HG03342 (cell line): Measurements from ENCODE around the gene ANK3.
"Not testable (repeated sequence)": the region's sequence is repeated elsewhere in the genome, so short reads cannot be mapped to it uniquely, and the experiment has no call there.

Experiments
- ATAC-seq: cut with Tn5 transposase; IDR thresholded peaks from one replicate; pipeline ENCODE4 v1.9.1; 2021; ENCODE audit warnings: mild to moderate bottlenecking, moderate library complexity; ENCODE audit not compliant: unreplicated experiment

The ANK3 gene

DNA sequence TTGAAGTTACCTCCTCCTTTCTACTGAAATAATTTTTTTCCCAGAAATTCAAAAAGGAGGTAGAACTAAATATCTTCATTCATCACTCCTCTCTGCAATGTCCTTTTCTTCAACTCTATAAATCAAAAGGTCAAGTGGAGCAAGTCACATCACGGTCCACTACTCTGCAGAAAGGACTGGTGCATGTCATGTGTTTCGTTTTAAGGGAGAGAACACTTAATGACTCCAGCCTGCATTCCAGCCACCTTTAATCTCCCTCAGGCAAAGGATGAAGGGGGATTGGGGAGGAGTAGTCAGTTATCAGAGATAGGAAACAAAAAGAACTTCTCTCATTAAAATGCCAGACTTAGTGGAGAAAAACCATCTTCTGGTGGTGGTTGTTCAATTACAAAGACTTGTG, 78.9 kb downstream of the ANK3 start:
- no peak for ATAC-seq

DNA sequence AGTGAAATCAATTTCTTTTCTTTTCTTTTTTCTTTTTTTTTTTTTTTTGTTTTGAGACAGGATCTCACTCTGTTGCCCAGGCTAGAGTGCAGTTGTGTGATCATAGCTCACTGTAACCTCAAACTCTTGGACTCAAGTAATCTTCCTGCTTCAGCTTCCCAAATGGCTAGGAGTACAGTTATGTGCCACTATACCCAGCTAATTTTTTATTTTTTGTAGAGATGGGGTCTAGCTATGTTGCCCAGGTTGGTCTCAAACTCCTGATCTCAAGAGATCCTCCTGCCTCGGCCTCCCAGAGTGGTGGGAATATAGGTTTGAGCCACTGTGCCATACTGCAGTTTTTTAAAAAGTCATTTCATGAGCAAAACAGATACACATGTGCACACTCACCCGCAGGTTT, 79.8 kb downstream of the ANK3 start:
- ATAC-seq, result no peak

DNA sequence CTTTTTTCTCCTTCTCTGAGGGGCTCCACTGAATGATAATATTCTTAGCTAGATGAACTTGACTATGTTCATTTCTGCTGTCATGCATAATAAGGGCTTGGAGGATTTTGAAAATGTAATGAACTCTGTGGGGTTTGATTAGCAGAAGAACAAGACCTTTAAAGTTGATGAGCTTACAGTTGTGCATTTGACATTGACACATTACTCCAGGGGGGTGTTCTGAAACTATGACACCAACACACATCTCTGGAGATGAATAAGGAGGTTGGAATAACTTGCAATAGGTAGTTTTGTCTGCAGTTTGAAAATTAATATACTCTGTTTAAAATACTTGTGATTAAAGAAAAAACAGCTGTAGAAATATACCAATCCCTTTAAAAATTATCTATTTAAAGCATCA, 80.3 kb downstream of the ANK3 start:
- no peak for ATAC-seq

DNA sequence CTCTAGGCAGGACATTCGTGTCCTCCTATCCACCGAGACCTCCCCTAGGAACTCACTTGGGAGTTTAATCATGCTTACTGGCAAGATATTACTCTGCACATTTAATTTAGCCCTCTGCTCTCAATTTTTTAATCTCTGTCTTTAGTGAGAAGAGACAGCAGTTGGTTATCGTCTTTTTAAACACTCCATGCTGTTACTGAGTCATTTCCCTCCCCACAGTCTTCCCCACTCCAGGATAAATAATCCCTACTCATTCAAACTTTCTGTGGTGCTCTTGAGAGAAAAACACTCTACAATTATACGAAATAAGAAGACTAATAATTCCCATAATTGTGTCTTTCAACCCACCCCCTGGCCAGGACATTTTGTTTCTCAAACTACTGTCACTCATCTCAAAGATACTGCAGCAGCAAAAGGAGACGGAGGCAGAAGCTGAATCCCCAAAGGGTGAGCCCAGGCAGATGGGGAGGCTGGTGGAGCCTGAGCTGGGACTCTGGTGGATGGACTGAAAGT, 84.2 kb downstream of the ANK3 start:
- no peak for ATAC-seq

DNA sequence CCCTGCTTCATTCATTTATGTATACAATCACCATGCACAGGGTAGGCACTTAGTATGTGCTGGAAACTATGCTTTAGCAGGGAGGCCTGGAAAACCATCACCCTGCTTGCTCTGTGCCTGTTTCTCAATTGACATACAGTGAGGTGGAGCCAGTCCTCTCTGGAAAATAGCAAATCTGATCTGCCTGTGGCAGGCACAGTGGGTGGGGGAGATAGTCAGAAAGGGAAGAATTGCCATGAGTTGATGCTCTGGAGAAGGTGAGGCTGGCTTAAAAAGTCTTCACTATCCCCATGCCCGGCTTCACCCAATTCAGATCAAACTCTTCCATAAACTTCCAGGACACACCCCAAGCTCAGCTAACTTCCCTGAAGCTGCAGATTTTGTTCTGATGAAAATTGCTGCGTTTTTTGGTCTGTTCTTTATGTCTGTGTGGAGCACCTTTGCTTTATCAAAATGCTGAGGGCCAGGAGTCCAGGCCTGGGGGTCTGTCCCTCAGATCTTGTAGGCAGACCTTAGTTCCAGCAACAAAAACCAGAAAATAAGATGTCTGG, 84.8 kb downstream of the ANK3 start:
- no peak for ATAC-seq

DNA sequence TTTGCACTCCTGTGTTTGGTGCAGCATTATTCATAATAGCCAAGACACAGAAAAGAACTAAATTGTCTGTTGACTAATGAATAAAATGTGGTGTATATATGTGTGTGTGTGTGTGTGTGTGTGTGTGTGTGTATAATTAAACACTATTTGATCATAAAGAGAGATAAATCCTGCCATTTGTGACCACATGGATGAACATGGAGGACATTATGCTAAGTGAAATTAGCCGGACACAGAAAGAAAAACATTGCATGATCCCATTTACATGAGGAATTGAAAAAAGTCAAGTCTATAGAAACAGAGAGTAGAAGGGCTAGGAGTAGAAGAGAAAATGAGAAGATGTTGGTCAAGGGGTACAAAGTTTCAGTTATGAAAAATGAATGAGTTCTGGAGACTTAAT, 85.9 kb downstream of the ANK3 start:
- ATAC-seq, result no peak

DNA sequence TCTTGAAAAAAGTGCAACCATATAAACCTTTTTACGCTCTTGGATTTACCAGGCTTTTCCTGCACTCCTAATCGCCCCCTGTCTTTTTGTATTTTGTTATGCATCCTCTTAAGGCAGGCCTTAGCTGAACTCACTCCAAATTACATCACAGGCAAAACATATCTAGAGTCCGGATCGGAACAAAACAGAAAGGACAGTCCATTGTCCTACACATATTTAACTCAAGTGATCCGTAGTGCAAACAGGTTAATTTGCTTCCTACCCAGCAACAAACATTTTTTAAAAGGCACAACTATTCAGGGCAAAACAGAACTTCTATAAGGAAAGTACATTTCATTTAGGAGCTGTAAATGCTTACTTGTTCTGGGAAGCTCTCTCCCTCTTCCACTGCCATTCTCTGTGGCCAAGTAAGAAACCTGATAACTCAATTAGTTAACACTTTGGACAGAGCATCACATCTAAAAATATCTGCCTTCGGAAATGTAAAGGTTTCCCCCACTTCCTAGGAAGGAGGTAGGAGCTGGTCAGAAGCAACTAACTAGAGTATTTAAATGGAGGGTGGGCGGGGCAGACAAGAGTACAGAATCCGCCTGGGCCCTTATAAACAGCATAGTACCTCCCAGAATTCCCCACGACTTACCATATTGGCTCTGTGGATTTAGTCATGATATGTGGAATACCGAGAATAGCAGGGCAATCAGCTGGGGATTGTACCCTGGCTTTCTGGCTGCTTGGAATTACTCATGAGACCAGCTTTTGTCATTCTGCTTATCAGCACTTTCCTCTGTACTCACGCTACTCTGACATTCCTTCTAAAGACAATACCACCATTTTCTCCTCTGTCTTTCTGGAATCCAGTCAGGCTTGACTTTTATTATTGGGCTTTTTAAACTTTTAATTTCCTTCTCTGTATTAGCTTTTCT, 89.5 kb downstream of the ANK3 start:
- no peak for ATAC-seq

DNA sequence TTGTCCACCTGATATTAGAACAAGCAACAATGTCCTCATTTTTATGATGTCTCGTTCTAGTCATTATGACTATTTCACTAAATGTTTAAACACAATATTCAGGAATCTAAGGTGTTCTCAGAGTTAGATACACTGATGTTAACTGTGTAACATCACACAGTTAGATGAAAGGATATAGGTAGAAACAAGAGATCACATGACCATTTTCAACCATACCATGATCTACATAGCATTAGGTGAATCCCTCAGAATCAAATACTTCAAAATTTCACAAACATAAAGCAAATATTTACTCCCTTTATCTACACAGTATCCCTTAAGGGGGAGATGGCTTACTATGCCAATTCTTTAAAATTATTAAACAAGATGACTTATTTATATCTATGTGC, 90.3 kb downstream of the ANK3 start:
- no peak for ATAC-seq

DNA sequence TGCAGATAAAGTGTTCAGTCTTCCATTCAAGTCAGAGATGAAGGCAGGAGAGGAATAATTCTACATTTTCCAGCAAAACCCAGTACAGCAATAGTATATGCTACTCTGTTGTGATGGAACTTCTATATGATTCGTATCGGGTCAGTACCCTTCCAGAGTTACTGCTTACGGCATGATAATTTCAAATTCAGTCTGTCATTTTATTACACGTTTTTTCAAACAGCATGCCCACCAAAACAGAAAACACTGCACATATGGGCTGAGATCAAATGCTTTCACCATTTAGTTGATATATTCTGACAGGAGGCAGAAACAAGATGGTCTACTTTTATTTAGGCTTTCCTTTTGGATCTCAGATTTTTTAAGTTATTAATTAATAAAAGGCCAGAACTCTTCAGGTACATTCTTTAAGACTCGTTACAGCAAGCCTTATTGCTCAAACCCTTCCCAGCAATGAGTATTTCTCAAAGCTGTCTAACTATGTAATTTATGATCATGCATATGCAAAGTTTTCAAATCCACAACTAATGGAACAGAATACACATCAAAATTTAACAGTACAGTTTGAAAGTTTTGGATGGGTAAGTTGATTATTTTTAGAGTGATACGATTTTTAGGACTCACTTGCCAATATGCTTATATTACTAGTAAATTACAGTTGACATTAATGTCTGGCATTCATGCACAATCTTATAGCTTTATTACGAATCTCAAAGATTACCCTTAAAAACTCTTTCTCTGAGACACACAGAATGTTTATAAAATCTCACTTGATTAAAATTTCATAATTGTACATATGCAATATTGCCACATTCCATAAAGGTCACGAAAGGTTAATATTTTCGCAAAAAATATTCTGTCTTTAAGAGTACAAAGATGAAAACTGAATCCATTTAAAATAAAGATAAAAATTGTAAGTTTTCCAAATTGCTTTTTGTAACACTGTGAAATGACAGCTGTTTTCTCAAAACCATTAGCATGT, 91.0 kb downstream of the ANK3 start:
- no peak for ATAC-seq

DNA sequence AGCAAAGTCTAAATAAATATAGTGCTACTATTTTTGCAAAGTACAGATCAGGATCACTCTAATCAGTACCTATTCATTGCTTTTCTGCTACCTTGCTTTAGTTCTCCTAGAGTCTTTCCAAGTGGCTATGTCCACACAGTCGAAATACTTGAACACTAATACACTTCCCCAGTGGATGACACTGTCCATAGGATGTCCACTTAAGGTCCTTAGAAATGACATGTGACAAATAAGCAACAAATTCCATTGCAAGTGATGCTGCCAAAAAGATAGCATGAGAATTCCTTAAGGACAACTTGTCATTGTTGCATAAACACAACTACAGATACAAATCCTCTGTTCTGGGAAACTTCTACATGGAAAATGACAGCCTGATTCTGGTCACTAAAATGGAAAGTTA, 93.6 kb downstream of the ANK3 start:
- ATAC-seq, result no peak

DNA sequence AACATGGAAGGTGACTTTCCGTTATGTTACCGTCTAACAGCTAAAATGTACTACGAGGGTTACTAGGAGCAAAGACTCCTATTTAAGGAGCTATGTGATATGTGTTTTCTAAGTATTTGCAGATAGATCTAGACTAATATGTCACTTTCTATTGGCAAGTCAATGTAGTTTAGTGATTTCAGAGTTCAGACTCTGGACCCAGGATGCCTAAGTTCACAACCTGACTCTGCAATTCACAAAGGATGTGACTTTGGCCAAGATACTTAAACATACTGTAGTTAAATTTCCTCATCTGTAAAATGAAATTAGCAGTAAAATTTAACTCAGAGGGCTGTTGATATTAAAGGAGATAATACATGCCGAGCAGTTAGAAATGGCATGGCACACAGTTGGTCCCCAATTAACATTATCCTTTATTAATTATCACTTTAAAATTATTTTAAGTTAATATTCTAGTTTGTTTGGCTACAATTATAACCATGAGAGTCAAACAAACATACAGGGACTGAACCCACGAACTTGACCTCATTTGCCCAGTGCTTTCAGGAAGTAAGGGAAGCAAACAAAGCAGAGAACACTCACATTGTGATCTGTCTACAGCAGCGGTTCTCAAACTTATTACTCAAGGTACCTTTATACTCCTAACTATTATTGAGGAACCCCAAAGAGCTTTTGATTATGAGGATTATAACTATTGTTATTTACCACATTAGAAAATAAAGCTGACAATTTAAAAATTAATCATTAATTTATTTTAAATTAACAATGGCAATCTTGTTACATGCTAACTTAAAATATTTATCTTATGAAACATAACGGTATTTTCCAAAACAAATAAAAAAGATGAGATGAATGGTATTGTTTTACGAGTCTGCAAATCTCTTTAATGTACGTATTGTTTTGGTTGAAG, 94.4 kb downstream of the ANK3 start:
- no peak for ATAC-seq

DNA sequence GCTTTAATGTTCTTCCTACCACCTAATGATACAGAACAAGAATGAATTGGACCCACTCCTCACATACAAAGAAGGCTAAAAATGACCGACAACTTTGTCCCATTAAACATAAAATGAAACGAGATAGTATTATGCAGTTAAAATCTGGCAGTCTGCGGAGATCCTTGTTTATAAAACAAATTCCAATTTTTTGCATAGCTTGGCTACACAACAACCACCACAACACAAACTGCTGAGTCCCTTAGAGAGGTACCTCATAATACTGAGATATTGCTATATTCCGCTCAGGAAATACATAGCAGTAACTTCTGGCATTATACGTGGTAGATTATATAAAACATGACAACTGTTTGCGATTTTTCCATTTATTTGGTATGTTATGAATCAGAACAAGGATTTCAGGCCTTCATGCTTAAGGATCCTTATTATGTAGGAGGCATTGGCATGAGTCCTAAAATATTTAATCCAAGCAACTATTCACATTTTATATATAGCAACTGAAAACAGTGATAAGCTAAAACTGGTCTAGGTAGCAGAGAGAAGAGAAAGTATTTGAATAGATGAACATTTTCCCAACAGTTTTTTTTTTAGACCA, 96.0 kb downstream of the ANK3 start:
- ATAC-seq, result no peak

DNA sequence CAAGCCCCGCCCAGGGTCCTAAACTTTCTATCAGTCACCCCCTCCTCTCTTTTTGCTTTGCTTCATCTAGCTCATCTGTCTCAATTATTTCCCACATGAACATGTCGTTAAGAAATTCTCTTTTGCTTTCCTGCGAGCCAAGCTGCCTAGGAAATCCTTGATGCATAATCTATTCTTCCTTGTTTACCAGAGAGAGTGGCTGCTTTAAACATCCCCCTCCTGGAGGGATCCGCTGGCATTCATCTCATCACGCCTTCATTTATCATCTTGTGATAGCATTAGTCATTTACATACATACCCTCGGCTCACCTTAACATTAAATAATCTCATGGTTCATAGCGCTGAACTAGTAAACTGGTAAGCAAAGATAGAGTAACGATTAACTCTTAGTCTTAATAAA, 96.7 kb downstream of the ANK3 start:
- ATAC-seq, result no peak

DNA sequence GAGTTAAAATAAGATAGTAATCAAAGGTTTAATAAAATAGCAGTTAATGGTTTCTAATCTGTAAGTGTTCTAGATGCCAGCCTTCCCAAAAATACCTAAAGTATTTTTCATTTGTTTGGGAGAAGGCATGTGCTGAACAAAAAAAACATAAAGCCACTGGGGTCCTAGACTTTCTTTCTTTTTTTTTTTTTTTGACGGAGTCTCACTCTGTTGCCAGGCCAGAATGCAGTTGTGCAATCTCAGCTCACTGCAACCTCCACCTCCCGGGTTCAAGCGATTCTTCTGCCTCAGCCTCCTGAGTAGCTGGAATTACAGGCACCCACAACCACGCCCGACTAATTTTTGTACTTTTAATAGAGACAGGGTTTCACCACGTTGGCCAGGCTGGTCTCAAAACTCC, 97.1 kb downstream of the ANK3 start:
- not testable (repeated sequence) for ATAC-seq

DNA sequence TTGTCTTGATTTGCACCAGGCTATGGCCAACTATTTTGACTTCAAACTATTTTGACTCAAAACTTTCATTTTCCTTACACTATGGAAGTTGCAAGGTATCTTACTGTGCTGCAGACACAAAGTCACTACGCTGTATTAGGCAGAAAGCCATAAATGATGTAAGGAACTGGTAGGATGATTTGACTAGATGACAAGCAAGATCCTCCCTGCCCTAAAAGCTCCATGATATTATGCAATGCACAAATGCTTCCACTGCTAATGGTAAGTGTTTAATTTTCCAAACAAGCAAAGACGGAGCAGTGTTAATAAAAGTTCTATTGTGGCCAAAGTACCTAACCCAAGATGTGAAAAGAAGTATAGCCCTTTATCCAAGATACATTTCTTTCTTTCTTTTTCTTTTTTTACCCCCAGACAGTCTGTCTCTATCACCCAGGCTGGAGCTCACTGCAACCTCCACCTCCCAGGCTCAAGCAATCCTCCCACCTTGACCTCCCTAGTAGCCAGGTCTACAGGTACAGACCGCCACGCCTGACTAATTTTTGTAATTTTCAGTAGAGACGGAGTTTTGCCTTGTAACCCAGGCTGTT, 98.2 kb downstream of the ANK3 start:
- ATAC-seq, result no peak

DNA sequence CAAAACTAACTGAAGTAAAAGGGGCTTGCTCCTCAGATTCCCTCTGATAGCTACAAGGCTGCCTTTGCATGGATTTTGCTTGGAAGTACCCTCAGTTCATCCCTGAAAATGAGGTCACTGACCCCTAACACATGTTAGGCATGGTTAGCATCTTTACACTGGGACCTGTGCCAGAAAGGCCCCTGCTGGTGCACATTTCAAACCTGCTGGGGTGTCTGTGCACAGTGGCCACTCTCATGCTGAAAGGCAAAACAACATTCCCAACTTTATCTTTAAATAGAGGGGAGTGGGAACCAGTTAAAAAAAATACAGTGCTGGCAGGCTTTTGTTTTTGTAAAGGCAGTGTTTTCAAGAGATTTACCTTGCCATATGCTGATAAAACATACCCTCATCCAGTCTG, 99.1 kb downstream of the ANK3 start:
- ATAC-seq, result no peak

DNA sequence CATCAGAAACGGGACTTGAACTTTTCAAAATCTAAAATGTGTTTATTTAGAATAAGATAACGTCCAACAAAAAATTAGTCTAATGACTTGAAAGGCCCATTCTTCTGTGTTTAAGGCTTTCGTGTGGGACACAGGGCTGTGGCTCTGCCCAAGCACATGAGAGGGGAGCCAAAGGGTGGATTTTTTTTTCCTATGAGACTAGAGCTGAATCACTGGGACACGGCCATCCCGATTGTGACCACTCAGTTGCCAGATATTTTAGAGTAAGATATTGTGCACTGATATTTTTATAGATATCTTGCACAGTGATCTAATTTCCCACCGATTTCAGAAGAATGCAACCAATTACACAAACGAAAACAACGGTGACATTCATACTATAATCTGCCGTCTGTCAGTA, 99.9 kb downstream of the ANK3 start:
- no peak for ATAC-seq

DNA sequence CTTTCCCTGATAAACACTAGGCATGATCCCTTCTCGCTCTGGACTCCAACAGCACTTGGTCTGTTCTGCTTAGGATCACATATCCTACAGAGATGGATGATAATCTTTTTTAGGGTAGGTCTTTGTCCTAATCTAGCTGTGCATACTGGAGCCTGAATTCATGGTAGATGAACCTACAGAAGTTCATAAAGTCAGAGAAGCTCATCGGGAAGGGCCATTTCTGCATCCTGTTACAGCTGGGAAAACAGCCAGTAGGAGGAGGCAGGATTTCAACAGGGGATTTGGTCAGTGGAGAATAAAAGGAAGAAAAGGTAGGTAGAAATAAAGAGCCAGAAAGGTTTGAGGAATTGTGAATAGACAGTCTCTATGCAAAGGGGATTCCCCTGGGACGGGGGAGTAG, 101.4 kb downstream of the ANK3 start:
- no peak for ATAC-seq

DNA sequence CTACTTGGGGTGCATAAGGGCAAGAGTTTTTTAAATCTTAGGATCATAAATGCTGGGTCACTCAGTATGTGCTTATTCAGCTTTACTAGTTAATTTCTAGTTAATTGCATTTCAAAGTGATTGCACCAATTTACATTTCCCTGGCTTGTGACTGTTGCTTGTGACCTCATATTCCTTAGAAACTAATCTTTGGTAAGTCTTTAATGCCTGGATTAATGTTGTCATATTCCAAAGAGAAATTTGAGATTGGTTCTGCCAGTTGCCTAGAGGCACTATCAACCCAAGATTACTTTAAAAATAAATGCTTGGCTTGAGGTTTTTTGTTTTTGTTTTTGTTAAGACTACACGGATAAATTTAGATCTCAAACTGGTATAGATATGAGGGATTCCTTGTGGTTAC, 103.1 kb downstream of the ANK3 start:
- ATAC-seq, result no peak

DNA sequence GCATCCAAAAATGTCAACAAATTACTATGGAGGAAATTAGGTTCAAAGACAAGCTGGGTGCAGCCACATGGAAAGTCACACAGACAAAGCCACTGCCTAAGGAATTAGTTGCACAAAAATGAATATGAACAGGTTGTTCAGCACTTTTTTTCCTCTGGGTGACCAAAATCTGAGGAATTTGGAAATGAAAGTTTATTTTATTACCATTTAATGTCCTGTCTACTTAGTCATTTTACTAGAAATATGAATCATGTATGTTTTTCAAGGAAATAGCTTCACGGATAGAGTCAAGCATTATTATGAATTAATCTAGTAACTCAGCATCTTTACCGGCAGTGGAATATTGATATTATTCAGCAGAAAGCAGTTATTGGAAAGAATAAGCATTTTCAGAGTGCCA, 106.3 kb downstream of the ANK3 start:
- ATAC-seq, result no peak
